LNCAP (cell line): ENCODE data around the gene NCOA3.

ENCODE experiments used
- CTCF ChIP-seq: fragments of 450-650 bp; IDR thresholded peaks from 2 replicates; pipeline ENCODE4 v1.5.1; 2017; ENCODE audit warnings: mild to moderate bottlenecking

Gene NCOA3

GRCh38 chr20:47627540-47627939, 125.9 kb downstream of the NCOA3 start:
- TF ChIP-seq CTCF = no peak

GRCh38 chr20:47629907-47630306, 128.2 kb downstream of the NCOA3 start:
- no peak for TF ChIP-seq CTCF

- no peak for TF ChIP-seq CTCF
These were observed 129.4 kb downstream of the NCOA3 start for GRCh38 chr20:47631078-47631477.

DNA sequence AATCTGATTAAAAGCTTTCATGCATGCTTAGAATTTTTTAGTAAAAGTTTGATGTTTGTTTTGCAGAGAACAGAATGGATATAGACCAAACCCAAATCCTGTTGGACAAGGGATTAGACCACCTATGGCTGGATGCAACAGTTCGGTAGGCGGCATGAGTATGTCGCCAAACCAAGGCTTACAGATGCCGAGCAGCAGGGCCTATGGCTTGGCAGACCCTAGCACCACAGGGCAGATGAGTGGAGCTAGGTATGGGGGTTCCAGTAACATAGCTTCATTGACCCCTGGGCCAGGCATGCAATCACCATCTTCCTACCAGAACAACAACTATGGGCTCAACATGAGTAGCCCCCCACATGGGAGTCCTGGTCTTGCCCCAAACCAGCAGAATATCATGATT, 133.6 kb downstream of the NCOA3 start:
- no peak for TF ChIP-seq CTCF

GRCh38 chr20:47638851-47639250, 137.2 kb downstream of the NCOA3 start:
- no peak for TF ChIP-seq CTCF

- no peak for TF ChIP-seq CTCF
These were observed 140.4 kb downstream of the NCOA3 start for GRCh38 chr20:47642118-47642517.

DNA sequence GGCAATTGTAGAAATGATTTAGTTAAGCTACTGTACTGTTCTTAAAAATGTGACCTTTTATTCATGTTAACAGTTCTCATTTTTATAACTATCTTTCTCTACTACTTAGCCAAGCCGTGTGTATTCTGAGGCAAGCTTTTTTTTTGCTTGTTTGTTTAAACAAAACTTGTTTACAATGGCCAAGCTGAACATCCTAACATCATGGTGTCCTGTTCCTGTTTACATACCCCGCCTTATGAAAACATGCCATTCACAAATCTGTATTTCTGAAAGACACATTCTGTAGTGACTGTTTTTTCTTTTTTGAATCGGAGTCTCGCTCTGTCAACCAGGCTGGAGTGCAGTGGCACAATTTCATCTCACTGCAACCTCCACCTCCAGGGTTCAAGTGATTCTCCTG, 140.9 kb downstream of the NCOA3 start:
- TF ChIP-seq CTCF = no peak

GRCh38 chr20:47645632-47646031, 143.9 kb downstream of the NCOA3 start:
- TF ChIP-seq CTCF = no peak
